T follicular helper cell (primary cell): ENCODE results near the gene MINAR2.

Experiments used
- DNase-seq: peaks from one replicate; pipeline ENCODE4 v3.0.0-alpha.2; 2020; ENCODE audit warnings: low read depth
- total RNA-seq, 2 experiments: gene quantifications; one replicate each; lab custom pipeline; 2026; lab: John Stamatoyannopoulos, UW

The MINAR2 gene
- total RNA-seq: 0 reads per million in 2 experiments

GRCh38 chr5:129747572-129748407 lies at the start of gene MINAR2:
MINAR2 (plus strand) TSS chr5:129748094; CDS start chr5:129748191, 97 bp downstream.
- DNase-seq: no peak

- DNase-seq: no peak
Measured at GRCh38 chr5:129698661-129699060, 49.2 kb upstream of the MINAR2 start.

GRCh38 chr5:129716235-129716634 lies 31.7 kb upstream of the MINAR2 start:
- no peak for DNase-seq

GRCh38 chr5:129716651-129717050 lies 31.2 kb upstream of the MINAR2 start:
- DNase-seq: no peak

GRCh38 chr5:129717751-129718310 lies 30.1 kb upstream of the MINAR2 start:
- DNase-seq: no peak

- no peak for DNase-seq
Measured at GRCh38 chr5:129718471-129719090, 29.3 kb upstream of the MINAR2 start.

GRCh38 chr5:129724222-129724621 lies 23.7 kb upstream of the MINAR2 start:
- DNase-seq: no peak

GRCh38 chr5:129724647-129725046 lies 23.2 kb upstream of the MINAR2 start:
- no peak for DNase-seq

GRCh38 chr5:129739773-129740172 lies 8.1 kb upstream of the MINAR2 start:
- DNase-seq: no peak

- no peak for DNase-seq
Measured at GRCh38 chr5:129743541-129744187, 4.2 kb upstream of the MINAR2 start.

- DNase-seq: no peak
Measured at GRCh38 chr5:129745997-129746396, 1.9 kb upstream of the MINAR2 start.

- DNase-seq: no peak
Measured at GRCh38 chr5:129746876-129747275, 1.0 kb upstream of the MINAR2 start.

- no peak for DNase-seq
Measured at GRCh38 chr5:129748913-129749880, 1.3 kb downstream of the MINAR2 start.

GRCh38 chr5:129760636-129761325 lies 12.9 kb downstream of the MINAR2 start:
- DNase-seq: no peak

GRCh38 chr5:129763651-129764050 lies 15.8 kb downstream of the MINAR2 start:
- no peak for DNase-seq

GRCh38 chr5:129766798-129767197 lies 18.9 kb downstream of the MINAR2 start:
- DNase-seq: no peak

GRCh38 chr5:129767927-129768380 lies 20.1 kb downstream of the MINAR2 start:
- DNase-seq: peak; percentile 36

- no peak for DNase-seq
Measured at GRCh38 chr5:129768735-129769134, 20.8 kb downstream of the MINAR2 start.

- no peak for DNase-seq
Measured at GRCh38 chr5:129770024-129770820, 22.3 kb downstream of the MINAR2 start.
